T-helper 2 cell (primary cell): ENCODE data around the gene TSPAN33.
A peak's percentile ranks its signal among the peaks of the same experiment; 100 is the strongest.
"Not testable (repeated sequence)": the region's sequence is repeated elsewhere in the genome, so short reads cannot be mapped to it uniquely, and the experiment has no call there.

Source experiments
- DNase-seq, 5 experiments: peaks; one replicate each; pipeline versions ENCODE4 v3.0.0 to v3.0.0-alpha.2; 2012 to 2022

TSPAN33 gene

GRCh38 chr7:129170441-129171021 is 26.0 kb downstream of the TSPAN33 start:
- no peak for DNase-seq

- not testable (repeated sequence) for DNase-seq
These were observed 29.4 kb downstream of the TSPAN33 start for GRCh38 chr7:129173861-129174260.

GRCh38 chr7:129176916-129177710 is 32.6 kb downstream of the TSPAN33 start:
- DNase-seq = no peak

- DNase-seq = peak in 1 of 5 experiments; percentile 11
These were observed 40.6 kb downstream of the TSPAN33 start for GRCh38 chr7:129184981-129185670.

- DNase-seq = no peak
These were observed 42.3 kb downstream of the TSPAN33 start for GRCh38 chr7:129186749-129187260.

GRCh38 chr7:129187681-129188371 is 43.3 kb downstream of the TSPAN33 start:
- no peak for DNase-seq

GRCh38 chr7:129188372-129188891 is 43.9 kb downstream of the TSPAN33 start, which contains the start of gene SMO:
Gene SMO, plus strand, starts transcription at chr7:129188633. Its CDS starts 519 bp downstream, at chr7:129189152.
- DNase-seq = no peak

- no peak for DNase-seq
These were observed 44.6 kb downstream of the TSPAN33 start for GRCh38 chr7:129188892-129189660.

- DNase-seq = no peak
These were observed 45.3 kb downstream of the TSPAN33 start for GRCh38 chr7:129189661-129190310.

GRCh38 chr7:129191272-129191671 is 46.8 kb downstream of the TSPAN33 start:
- DNase-seq = no peak

- DNase-seq = no peak
These were observed 49.4 kb downstream of the TSPAN33 start for GRCh38 chr7:129193892-129194291.

GRCh38 chr7:129197771-129198170 is 53.3 kb downstream of the TSPAN33 start:
- DNase-seq = no peak

GRCh38 chr7:129199406-129199805 is 54.9 kb downstream of the TSPAN33 start:
- DNase-seq = no peak

- no peak for DNase-seq
These were observed 57.7 kb downstream of the TSPAN33 start for GRCh38 chr7:129202058-129202777.

- no peak for DNase-seq
These were observed 58.7 kb downstream of the TSPAN33 start for GRCh38 chr7:129203050-129203741.

- no peak for DNase-seq
These were observed 60.8 kb downstream of the TSPAN33 start for GRCh38 chr7:129205126-129205818.

GRCh38 chr7:129205987-129206785 is 61.7 kb downstream of the TSPAN33 start:
- peak in 1 of 5 experiments; percentile 38 for DNase-seq

GRCh38 chr7:129208667-129209066 is 64.2 kb downstream of the TSPAN33 start:
- DNase-seq = no peak
